OCI-LY7 (cell line): ENCODE results near the gene PLPPR3. TPM values are rescaled to one million over a fixed set of nuclear protein-coding genes. Genes with fewer than 3 reads are reported as not detected.

Experiments used
- BruUV-seq: library from RNA; stranded (reverse); fragments of 400-500 nt; replicated peaks from 2 replicates; lab custom pipeline; 2021; lab: Mats Ljungman, UMichigan
- CTCF ChIA-PET: fragments of 300-600 bp; sonication (Branson Sonifier 250); formaldehyde crosslinking; loops from one replicate; lab custom pipeline; 2022; ENCODE audit warnings: antibody characterized with exemption; ENCODE audit not compliant: unreplicated experiment; lab: Charles Lee
- POLR2A ChIA-PET: fragments of 300-600 bp; sonication (Branson Sonifier 250); formaldehyde crosslinking; loops from one replicate; lab custom pipeline; 2022; ENCODE audit warnings: antibody characterized with exemption; lab: Charles Lee
- DNase-seq: peaks from one replicate; pipeline ENCODE4 v3.0.0-alpha.2; 2015; ENCODE audit warnings: low spot score
- H2AFZ ChIP-seq: fragments of 200-600 bp; sonication (generic), shearing (Covaris generic); 2 replicates; pipeline ENCODE4 v1.6.1; 2014; ENCODE audit warnings: mild to moderate bottlenecking, antibody characterized with exemption, low read length, moderate library complexity
- H3K27ac ChIP-seq: fragments of 200-600 bp; sonication (generic); 2 replicates; pipeline ENCODE4 v1.5.1; 2014; ENCODE audit warnings: mixed run types, low read depth, mild to moderate bottlenecking, moderate library complexity, low read length, inconsistent platforms; ENCODE audit not compliant: poor library complexity, severe bottlenecking
- H3K36me3 ChIP-seq: fragments of 200-600 bp; sonication (generic); 2 replicates; pipeline ENCODE4 v1.6.1; 2014; ENCODE audit warnings: mild to moderate bottlenecking, antibody characterized with exemption, low read length, moderate library complexity, mixed read lengths; ENCODE audit not compliant: insufficient read depth
- H3K4me1 ChIP-seq: fragments of 200-600 bp; sonication (generic); 2 replicates; pipeline ENCODE4 v1.5.1; 2014; ENCODE audit warnings: mild to moderate bottlenecking, low read length; ENCODE audit not compliant: insufficient read depth, poor library complexity, severe bottlenecking
- H3K4me2 ChIP-seq: fragments of 200-600 bp; sonication (generic); 2 replicates; pipeline ENCODE4 v1.6.1; 2014; ENCODE audit warnings: mild to moderate bottlenecking, low read length
- H3K4me3 ChIP-seq: fragments of 200-600 bp; sonication (generic); 2 replicates; pipeline ENCODE4 v1.5.1; 2014; ENCODE audit warnings: mild to moderate bottlenecking, low read depth, low read length; ENCODE audit not compliant: poor library complexity, severe bottlenecking
- H3K79me2 ChIP-seq: fragments of 200-600 bp; sonication (generic); 2 replicates; pipeline ENCODE4 v1.6.1; 2016; ENCODE audit warnings: low read depth, mild to moderate bottlenecking, low read length, moderate library complexity, mixed read lengths; ENCODE audit not compliant: insufficient read depth
- H3K9me2 ChIP-seq: fragments of 200-600 bp; sonication (generic); 2 replicates; pipeline ENCODE4 v1.6.1; 2016; ENCODE audit warnings: mild to moderate bottlenecking, low read length, mixed read lengths; ENCODE audit not compliant: insufficient read depth
- H3K9me3 ChIP-seq: fragments of 200-600 bp; sonication (generic); 2 replicates; pipeline ENCODE4 v1.6.1; 2014; ENCODE audit warnings: mild to moderate bottlenecking, mixed run types, low read length, mixed read lengths
- H4K20me1 ChIP-seq: fragments of 200-600 bp; sonication (generic); 2 replicates; pipeline ENCODE4 v1.6.1; 2014; ENCODE audit warnings: mild to moderate bottlenecking, antibody characterized with exemption, low read length, moderate library complexity, mixed read lengths; ENCODE audit not compliant: insufficient read depth
- EZH2phosphoT487 ChIP-seq: fragments of 200-600 bp; sonication (generic); IDR thresholded peaks from 2 replicates; pipeline ENCODE4 v1.6.1; 2018; ENCODE audit warnings: low read depth, borderline replicate concordance, mild to moderate bottlenecking, mixed run types, antibody characterized with exemption, low read length, moderate library complexity, mixed read lengths
- intact Hi-C: fragments of 100-400 bp; cut with micrococcal nuclease; formaldehyde crosslinking; loops from one replicate; pipeline ENCODE4 v1.10.0; 2022; ENCODE audit not compliant: unreplicated experiment
- total RNA-seq, 2 experiments: library from RNA; depleted of rRNA in 1 of 2; stranded (reverse); fragments of >200 nt in 1 of 2; shearing (Covaris generic) in 1 of 2; gene quantifications; 2 replicates each; pipeline ENCODE4 v1.2.3, GENCODE V29; 2014 to 2022
- TF ChIP-seq, protein P1 (sequence below): fragments of 200-600 bp; sonication (generic); conservative IDR thresholded peaks from 2 replicates; pipeline ENCODE4 v1.5.1; 2014; ENCODE audit warnings: mild to moderate bottlenecking, antibody characterized with exemption, low read length, moderate library complexity, mixed read lengths

The PLPPR3 gene
- total RNA-seq, 2 experiments from 2014 or later: not detected

DNA sequence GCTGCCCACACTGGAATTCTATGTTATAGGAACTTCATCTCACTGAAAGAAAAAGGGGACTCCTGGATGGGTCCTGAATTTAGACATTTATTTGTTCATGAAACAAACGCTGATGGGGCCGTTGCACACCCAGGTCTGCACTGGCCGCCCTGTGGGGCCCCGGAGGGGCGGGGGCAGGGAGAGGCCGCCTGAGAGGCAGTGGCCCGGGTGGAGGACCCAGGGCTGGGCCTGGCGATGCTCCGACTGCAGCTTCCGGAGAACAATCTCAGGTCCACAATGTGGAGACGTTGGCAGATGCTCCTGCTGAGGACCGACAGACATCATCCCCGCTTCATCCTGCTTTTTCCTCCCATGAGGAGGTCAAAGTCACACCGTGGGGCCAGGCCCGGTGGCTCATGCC is 40.8 kb downstream of the PLPPR3 start:
- H3K27ac ChIP-seq: no peak overlapping the region
- no peaks in the 10 kb centered on the region for H3K79me2 ChIP-seq
- no TSS peak for BruUV-seq
- intact Hi-C loops: no loop called here
- no peak overlapping the region for H2AFZ ChIP-seq
- no peak overlapping the region for H3K4me2 ChIP-seq
- ChIA-PET POLR2A (no interaction called here), CTCF (no interaction called here)
- H3K9me2 ChIP-seq: no peaks in the 10 kb centered on the region
- no peaks in the 10 kb centered on the region for H3K9me3 ChIP-seq
- H3K4me1 ChIP-seq: no peaks in the 10 kb centered on the region
- H3K36me3 ChIP-seq: no peaks in the 10 kb centered on the region
- no peak for DNase-seq
- H3K4me3 ChIP-seq: no peak overlapping the region
- no peaks in the 10 kb centered on the region for H4K20me1 ChIP-seq
- no peak for TF ChIP-seq EZH2phosphoT487
- TF ChIP-seq, protein P1, sequence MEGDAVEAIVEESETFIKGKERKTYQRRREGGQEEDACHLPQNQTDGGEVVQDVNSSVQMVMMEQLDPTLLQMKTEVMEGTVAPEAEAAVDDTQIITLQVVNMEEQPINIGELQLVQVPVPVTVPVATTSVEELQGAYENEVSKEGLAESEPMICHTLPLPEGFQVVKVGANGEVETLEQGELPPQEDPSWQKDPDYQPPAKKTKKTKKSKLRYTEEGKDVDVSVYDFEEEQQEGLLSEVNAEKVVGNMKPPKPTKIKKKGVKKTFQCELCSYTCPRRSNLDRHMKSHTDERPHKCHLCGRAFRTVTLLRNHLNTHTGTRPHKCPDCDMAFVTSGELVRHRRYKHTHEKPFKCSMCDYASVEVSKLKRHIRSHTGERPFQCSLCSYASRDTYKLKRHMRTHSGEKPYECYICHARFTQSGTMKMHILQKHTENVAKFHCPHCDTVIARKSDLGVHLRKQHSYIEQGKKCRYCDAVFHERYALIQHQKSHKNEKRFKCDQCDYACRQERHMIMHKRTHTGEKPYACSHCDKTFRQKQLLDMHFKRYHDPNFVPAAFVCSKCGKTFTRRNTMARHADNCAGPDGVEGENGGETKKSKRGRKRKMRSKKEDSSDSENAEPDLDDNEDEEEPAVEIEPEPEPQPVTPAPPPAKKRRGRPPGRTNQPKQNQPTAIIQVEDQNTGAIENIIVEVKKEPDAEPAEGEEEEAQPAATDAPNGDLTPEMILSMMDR: no peak

DNA sequence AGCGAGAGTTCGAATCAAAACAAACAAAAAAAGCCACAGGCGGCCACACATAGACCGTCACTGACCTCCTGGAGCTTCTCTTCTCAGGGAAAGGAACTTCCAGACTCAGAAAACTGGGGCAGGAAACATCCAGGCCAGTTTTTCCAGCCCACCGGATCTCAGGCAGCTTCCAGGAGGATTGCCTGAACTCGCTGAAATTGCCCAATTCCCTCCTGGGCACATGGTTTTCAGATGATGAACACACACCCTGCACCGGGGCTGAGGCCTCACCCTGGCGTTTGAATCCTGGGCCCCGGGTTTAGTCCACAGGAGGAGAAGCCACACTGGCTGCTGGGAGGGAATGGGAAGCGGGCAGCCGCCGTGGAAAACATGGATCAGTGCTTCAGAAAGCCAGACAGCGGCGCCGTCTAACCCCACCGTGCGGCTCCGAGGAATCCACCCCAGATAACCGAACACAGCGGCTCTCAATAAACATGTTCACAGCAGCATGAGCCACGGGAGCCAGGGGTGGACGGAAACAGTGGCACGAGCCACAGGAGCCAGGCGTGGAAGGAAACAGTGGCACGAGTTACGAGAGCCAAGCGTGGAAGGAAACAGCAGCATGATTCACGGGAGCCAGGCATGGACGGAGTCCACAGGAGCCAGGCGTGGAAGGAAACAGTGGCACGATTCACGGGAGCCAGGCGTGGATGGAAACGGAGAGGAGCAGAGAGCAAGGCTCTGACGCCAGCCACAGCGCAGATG is 42.7 kb downstream of the PLPPR3 start:
- no peak overlapping the region for H2AFZ ChIP-seq
- intact Hi-C loops: no loop called here
- BruUV-seq: no TSS peak
- no peaks in the 10 kb centered on the region for H3K4me1 ChIP-seq
- ChIA-PET CTCF (no interaction called here), POLR2A (no interaction called here)
- no peak overlapping the region for H3K4me3 ChIP-seq
- H3K9me2 ChIP-seq: no peaks in the 10 kb centered on the region
- TF ChIP-seq EZH2phosphoT487: no peak
- TF ChIP-seq, protein P1: no peak
- no peaks in the 10 kb centered on the region for H3K9me3 ChIP-seq
- H3K4me2 ChIP-seq: no peak overlapping the region
- no peak for DNase-seq
- H3K36me3 ChIP-seq: no peaks in the 10 kb centered on the region
- H3K79me2 ChIP-seq: no peaks in the 10 kb centered on the region
- H3K27ac ChIP-seq: no peak overlapping the region
- no peaks in the 10 kb centered on the region for H4K20me1 ChIP-seq

DNA sequence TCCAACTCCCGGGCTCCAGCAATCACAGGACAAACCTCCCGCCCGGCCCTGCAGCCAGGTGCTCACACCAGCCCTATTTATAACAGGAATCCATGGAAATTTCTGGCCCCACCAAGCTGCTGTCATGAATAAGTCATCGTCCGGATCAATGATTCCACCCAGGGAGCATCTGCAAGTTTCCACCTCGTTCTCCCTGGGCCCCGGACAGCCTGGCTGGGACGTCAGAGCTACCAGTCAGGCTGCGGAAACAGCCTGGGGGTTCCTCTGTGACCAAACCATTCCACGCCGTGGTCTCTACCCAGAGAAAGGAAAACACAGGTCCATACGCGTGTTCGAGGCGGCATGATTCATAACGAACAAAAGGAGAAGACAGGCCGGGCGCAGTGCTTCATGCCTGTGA is 45.2 kb downstream of the PLPPR3 start:
- no peak overlapping the region for H3K4me3 ChIP-seq
- CTCF ChIA-PET: no interaction called here
- H2AFZ ChIP-seq: no peak overlapping the region
- no TSS peak for BruUV-seq
- DNase-seq: no peak
- H3K27ac ChIP-seq: no peak overlapping the region
- no peaks in the 10 kb centered on the region for H3K79me2 ChIP-seq
- no peaks in the 10 kb centered on the region for H3K9me2 ChIP-seq
- H3K4me2 ChIP-seq: no peak overlapping the region
- H4K20me1 ChIP-seq: no peaks in the 10 kb centered on the region
- POLR2A ChIA-PET: no interaction called here
- intact Hi-C loops: no loop called here
- no peak for TF ChIP-seq EZH2phosphoT487
- TF ChIP-seq, protein P1: no peak
- no peaks in the 10 kb centered on the region for H3K36me3 ChIP-seq
- H3K9me3 ChIP-seq: no peaks in the 10 kb centered on the region
- H3K4me1 ChIP-seq: no peaks in the 10 kb centered on the region
